ENCODE results near the gene MEGF6.

The MEGF6 gene

DNA sequence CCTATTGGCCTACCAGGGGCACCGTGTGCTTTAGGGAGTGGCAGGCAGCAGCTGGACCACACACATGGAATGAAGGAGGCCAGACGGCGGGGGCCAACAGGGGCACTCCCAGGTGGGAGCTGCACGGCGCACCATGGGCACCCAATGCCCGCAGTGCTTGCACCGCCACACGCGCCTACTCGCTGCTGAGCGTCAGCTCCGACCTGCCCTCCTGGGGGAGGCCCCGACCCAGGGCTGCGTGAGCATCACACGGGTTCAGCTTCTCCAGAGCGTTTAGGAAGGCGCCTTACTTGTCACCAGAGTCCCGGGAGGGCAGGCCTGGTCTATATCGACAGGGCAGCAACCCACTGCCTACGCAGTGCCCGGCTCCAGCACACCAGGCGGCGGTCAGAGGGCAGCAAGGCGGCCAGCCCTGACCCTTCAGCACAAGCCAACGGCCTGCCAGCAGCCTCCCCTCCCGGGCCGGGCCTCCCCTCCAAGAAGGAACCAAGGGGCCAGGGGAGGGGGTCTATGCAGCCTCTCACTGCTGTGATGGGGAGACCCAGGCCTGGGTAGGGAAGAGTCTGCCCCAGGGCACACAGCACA is 91.9 kb downstream of the MEGF6 start:
- WGBS, 2 experiments = 95 to 96% methylated on average over 27 of the region's 27 CpGs
- Histone ChIP-seq H3K36me3 (ENCODE audit: control insufficient read depth, insufficient read depth, low read length) (no peaks in the 10 kb centered on the region), H3K4me3 (ENCODE audit: insufficient read depth, low read depth, low read length) (no peak overlapping the region), H3K27me3 (ENCODE audit: control insufficient read depth, insufficient read depth, low read length, poor library complexity, severe bottlenecking) (no peaks in the 10 kb centered on the region), H3K4me1 (ENCODE audit: control insufficient read depth, insufficient read depth, low read length) (peaks cover 9% of the 10 kb centered on the region), H3K9me3 (ENCODE audit: control insufficient read depth, low read length) (no peaks in the 10 kb centered on the region), H3K27ac (ENCODE audit: insufficient read depth, low read depth, low read length, poor library complexity, severe bottlenecking) (no peak overlapping the region)

DNA sequence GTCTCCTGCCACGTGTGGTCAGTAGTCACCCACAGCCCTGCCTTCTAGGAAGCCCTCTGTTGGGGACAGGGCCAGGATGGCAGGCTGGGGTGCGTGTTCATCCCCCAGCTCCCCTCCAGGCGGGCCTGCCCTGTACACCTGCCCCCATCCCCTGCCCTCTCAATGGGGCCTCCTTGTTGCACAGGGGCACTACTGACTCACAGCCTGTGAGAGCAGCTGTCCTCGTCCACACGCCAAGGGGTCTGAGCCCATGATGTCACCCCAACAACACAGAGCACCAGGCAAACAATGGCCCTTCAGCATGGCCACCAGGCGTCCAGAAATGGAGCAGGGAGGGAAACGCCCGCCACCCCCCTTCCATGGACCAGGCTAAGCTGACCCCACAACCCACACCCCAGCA is 92.6 kb downstream of the MEGF6 start:
- no peak overlapping the region for H3K4me3 ChIP-seq (ENCODE audit: insufficient read depth, low read depth, low read length)
- H3K9me3 ChIP-seq (ENCODE audit: control insufficient read depth, low read length) = no peaks in the 10 kb centered on the region
- H3K36me3 ChIP-seq (ENCODE audit: control insufficient read depth, insufficient read depth, low read length) = no peaks in the 10 kb centered on the region
- no peaks in the 10 kb centered on the region for H3K27me3 ChIP-seq (ENCODE audit: control insufficient read depth, insufficient read depth, low read length, poor library complexity, severe bottlenecking)
- peaks cover 9% of the 10 kb centered on the region for H3K4me1 ChIP-seq (ENCODE audit: control insufficient read depth, insufficient read depth, low read length)
- H3K27ac ChIP-seq (ENCODE audit: insufficient read depth, low read depth, low read length, poor library complexity, severe bottlenecking) = no peak overlapping the region
- WGBS, 2 experiments = 90 to 94% methylated on average over 8 of the region's 8 CpGs

DNA sequence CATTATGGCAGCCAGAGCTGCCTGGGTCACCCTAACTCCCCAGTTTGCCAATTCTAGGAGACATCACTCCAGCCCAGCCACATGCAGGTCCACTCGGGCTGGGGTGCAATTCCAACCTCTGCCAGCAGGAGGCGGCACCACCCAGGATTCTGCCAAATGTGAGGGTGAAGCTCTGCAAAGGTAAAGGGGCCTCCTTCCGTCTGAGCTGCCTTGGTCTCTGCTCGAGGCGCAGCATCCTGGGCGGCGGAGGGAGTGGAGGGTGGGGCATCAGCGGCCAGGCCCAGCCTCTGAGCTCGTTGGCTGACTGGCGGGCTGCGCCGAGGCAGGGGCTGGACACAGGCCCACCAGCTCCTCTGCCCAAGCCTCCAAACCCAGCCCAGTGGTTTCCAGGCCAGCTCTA is 93.1 kb downstream of the MEGF6 start:
- H3K36me3 ChIP-seq (ENCODE audit: control insufficient read depth, insufficient read depth, low read length) = no peaks in the 10 kb centered on the region
- H3K9me3 ChIP-seq (ENCODE audit: control insufficient read depth, low read length) = no peaks in the 10 kb centered on the region
- no peaks in the 10 kb centered on the region for H3K27me3 ChIP-seq (ENCODE audit: control insufficient read depth, insufficient read depth, low read length, poor library complexity, severe bottlenecking)
- H3K4me1 ChIP-seq (ENCODE audit: control insufficient read depth, insufficient read depth, low read length) = peaks cover 8% of the 10 kb centered on the region
- no peak overlapping the region for H3K27ac ChIP-seq (ENCODE audit: insufficient read depth, low read depth, low read length, poor library complexity, severe bottlenecking)
- no peak overlapping the region for H3K4me3 ChIP-seq (ENCODE audit: insufficient read depth, low read depth, low read length)
- WGBS, 2 experiments = 89 to 91% methylated on average over 12 of the region's 12 CpGs

DNA sequence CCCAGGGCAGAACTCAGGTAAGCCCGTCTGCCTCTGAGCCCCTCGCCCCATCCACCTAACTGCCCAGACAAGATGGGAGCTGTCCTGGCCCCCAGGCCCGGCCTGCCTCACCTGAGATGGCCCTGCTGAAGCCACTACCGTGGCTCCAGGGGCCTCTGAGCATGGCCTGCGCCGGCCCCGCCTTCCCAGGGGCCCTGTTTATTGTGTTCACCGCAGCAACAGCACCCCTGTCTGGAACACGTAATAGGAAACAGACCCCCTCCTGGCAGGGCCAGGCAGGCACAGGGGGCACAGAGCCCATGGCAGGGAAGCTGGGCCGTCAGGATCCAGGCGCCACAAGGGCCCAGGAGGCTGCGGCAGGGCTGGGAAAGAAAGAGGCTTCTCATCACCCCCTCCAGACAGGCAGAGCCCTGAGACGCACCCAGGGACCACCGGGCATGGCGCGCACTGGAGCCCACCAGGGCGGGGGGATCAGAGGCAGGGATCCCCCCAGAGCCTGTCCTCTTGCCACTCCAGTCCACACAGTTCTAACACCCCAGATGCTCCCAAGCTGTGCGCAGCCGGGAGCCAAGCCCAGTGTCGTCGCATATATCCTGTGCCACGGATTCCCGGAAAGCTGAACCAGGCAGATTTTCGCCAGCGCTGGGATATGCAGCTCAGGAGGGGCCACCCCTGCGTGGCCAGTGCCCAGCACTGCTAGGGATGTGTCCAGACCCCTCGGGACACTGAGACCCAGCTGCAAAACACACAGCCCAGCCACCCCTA is 94.2 kb downstream of the MEGF6 start:
- Histone ChIP-seq H3K27ac (ENCODE audit: insufficient read depth, low read depth, low read length, poor library complexity, severe bottlenecking) (no peak overlapping the region), H3K4me3 (ENCODE audit: insufficient read depth, low read depth, low read length) (no peak overlapping the region), H3K9me3 (ENCODE audit: control insufficient read depth, low read length) (no peaks in the 10 kb centered on the region), H3K4me1 (ENCODE audit: control insufficient read depth, insufficient read depth, low read length) (no peaks in the 10 kb centered on the region), H3K27me3 (ENCODE audit: control insufficient read depth, insufficient read depth, low read length, poor library complexity, severe bottlenecking) (no peaks in the 10 kb centered on the region), H3K36me3 (ENCODE audit: control insufficient read depth, insufficient read depth, low read length) (no peaks in the 10 kb centered on the region)
- WGBS, 2 experiments = 91 to 93% methylated on average over 27 of the region's 27 CpGs

DNA sequence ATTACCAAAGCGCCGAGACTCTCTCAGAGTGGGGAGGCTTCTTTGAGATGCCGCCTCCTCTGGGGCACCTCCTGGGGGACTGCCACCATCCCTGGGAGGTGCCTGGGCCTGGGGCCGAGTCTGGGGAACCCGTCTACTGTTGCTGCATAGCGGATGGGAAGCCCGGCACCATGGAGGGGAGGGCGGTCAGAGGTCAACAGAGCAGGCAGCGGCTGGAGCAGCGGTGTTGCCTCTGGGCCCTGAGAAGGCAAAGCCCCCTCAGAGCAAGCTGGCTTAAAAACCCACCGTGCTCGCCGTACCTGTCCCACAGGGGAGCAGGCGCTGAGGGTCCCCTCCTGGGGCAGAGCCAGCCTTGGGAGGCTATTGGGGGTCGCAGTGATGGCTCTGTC is 94.8 kb downstream of the MEGF6 start:
- Histone ChIP-seq H3K4me3 (ENCODE audit: insufficient read depth, low read depth, low read length) (no peak overlapping the region), H3K27me3 (ENCODE audit: control insufficient read depth, insufficient read depth, low read length, poor library complexity, severe bottlenecking) (no peaks in the 10 kb centered on the region), H3K36me3 (ENCODE audit: control insufficient read depth, insufficient read depth, low read length) (no peaks in the 10 kb centered on the region), H3K9me3 (ENCODE audit: control insufficient read depth, low read length) (no peaks in the 10 kb centered on the region), H3K27ac (ENCODE audit: insufficient read depth, low read depth, low read length, poor library complexity, severe bottlenecking) (no peak overlapping the region), H3K4me1 (ENCODE audit: control insufficient read depth, insufficient read depth, low read length) (no peaks in the 10 kb centered on the region)
- 90 to 91% methylated on average over 15 of the region's 15 CpGs for WGBS, 2 experiments

DNA sequence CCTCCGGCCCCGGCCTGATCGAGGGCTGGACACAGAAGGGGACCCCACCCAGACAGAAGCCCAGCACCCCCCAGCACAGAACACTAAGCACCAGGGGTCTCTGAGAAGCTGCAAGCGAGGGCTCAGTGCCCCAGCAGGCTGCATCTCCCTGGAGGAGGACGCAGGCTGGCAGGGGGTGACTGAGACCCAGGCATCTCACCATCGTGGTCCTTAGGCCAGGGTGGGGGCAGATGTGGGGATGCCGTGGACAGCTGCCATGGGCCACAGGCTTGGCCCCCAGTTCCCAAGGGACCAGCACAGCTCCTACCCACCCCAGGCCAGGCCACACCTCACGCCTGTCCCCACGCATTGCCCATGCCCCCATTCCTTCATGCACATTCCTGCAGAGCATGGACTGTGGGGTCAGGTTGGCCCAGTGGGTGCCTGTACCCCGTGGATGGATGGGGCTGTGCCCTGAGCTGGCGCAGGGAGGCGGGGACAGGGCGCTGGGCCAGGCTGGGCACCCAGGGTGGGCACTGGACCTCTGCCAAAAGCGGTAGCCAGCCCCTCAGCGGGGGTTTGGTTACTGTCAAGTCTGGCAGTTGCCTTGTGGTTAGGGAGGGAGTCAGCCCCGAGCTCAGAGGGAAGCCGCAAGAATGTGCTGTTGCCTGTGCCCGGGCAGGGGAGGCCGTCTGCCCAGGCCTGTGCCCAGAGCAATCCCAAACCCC is 95.4 kb downstream of the MEGF6 start:
- Histone ChIP-seq H3K36me3 (ENCODE audit: control insufficient read depth, insufficient read depth, low read length) (no peaks in the 10 kb centered on the region), H3K27ac (ENCODE audit: insufficient read depth, low read depth, low read length, poor library complexity, severe bottlenecking) (no peak overlapping the region), H3K27me3 (ENCODE audit: control insufficient read depth, insufficient read depth, low read length, poor library complexity, severe bottlenecking) (no peaks in the 10 kb centered on the region), H3K4me1 (ENCODE audit: control insufficient read depth, insufficient read depth, low read length) (no peaks in the 10 kb centered on the region), H3K4me3 (ENCODE audit: insufficient read depth, low read depth, low read length) (no peak overlapping the region), H3K9me3 (ENCODE audit: control insufficient read depth, low read length) (no peaks in the 10 kb centered on the region)
- 92% methylated on average over 19 of the region's 19 CpGs for WGBS, 2 experiments

DNA sequence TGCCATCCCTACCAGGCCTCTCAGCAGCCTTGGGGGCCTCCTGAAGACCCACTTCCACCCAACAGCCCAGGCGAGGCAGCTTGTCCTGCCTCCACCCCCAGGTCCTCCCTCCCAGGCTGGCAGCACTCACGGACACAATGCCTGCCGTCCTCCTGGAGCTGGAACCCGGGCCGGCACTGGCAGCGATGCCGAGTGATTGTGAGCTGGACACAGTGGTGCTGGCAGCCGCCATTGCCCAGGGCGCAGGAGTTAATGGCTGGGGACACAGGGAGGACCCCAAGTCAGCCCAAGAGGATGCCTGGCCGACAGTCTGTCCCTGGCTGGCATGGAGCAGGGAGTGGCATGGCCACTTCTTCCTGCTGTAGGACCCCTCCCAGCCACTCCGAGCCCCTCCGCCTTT is 96.0 kb downstream of the MEGF6 start:
- no peaks in the 10 kb centered on the region for H3K9me3 ChIP-seq (ENCODE audit: control insufficient read depth, low read length)
- H3K4me1 ChIP-seq (ENCODE audit: control insufficient read depth, insufficient read depth, low read length) = no peaks in the 10 kb centered on the region
- WGBS, 2 experiments = 93 to 96% methylated on average over 12 of the region's 12 CpGs
- no peaks in the 10 kb centered on the region for H3K36me3 ChIP-seq (ENCODE audit: control insufficient read depth, insufficient read depth, low read length)
- no peak overlapping the region for H3K4me3 ChIP-seq (ENCODE audit: insufficient read depth, low read depth, low read length)
- H3K27me3 ChIP-seq (ENCODE audit: control insufficient read depth, insufficient read depth, low read length, poor library complexity, severe bottlenecking) = no peaks in the 10 kb centered on the region
- no peak overlapping the region for H3K27ac ChIP-seq (ENCODE audit: insufficient read depth, low read depth, low read length, poor library complexity, severe bottlenecking)

DNA sequence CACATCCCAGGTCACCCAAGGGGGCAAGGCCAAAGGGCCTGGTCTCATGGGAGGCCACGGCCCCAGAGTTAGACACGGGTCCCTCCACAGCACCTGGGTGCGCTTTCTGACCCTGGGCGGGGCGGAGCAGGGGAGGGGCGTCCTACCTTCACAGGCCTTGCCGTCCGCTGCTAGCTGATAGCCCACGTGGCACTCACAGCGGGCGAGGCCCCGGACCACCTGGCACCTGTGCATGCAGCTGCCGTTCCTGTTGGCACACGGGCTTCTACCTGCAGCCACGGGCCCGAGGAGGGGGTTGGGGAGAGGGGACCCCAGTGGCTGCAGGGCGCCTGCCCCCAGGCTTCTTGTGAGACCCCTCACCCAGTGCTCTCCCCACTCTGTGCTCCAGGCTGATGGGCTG is 96.9 kb downstream of the MEGF6 start:
- Histone ChIP-seq H3K27ac (ENCODE audit: insufficient read depth, low read depth, low read length, poor library complexity, severe bottlenecking) (no peak overlapping the region), H3K36me3 (ENCODE audit: control insufficient read depth, insufficient read depth, low read length) (no peaks in the 10 kb centered on the region)
- WGBS, 2 experiments = 94 to 95% methylated on average over 17 of the region's 17 CpGs

DNA sequence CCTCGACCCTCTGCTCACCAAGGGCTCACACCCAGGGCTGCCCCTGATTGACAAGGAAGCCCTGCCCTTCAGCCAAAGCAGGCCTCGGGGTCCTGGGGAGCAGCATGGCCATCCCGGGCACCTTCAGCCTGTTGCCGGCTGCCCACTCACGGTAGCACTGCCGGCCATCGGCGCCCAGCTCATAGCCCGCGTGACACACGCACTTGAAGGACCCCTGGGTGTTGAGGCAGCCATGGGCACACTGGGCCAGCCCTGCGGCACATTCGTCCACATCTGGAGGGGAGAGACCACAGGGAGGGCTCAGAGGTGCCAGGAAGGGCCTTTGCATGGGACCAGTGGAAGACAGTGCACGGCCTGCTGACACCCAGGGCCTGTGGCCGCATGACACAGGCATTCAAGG is 99.5 kb downstream of the MEGF6 start:
- H3K27me3 ChIP-seq (ENCODE audit: control insufficient read depth, insufficient read depth, low read length, poor library complexity, severe bottlenecking) = no peaks in the 10 kb centered on the region
- H3K36me3 ChIP-seq (ENCODE audit: control insufficient read depth, insufficient read depth, low read length) = no peaks in the 10 kb centered on the region

More for the DNA sequence above, 96.9 kb downstream of the MEGF6 start:
- H3K4me3 ChIP-seq (ENCODE audit: insufficient read depth, low read depth, low read length) = no peak overlapping the region
- no peaks in the 10 kb centered on the region for H3K4me1 ChIP-seq (ENCODE audit: control insufficient read depth, insufficient read depth, low read length)
- H3K9me3 ChIP-seq (ENCODE audit: control insufficient read depth, low read length) = no peaks in the 10 kb centered on the region
- no peaks in the 10 kb centered on the region for H3K27me3 ChIP-seq (ENCODE audit: control insufficient read depth, insufficient read depth, low read length, poor library complexity, severe bottlenecking)

DNA sequence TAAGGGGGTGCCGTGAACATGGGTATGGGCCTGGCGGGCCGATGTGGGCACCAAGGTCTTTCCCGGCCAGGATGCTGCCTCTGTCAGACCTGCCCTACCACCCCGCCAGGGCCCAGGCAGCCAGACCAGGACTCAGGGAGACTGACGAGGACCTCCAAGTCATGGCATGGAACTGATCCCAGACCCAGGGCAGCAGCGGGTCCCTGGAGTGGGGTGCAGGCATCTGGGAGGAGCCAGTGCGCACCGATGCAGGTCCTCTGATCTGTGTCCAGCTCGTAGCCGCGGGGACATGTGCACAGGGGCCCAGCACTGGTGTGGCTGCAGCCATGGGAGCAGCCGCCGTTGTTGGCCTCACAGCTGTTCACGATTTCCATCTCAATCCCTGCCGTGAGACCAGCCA is 100.0 kb downstream of the MEGF6 start:
- no peaks in the 10 kb centered on the region for H3K36me3 ChIP-seq (ENCODE audit: control insufficient read depth, insufficient read depth, low read length)
- no peak overlapping the region for H3K27ac ChIP-seq (ENCODE audit: insufficient read depth, low read depth, low read length, poor library complexity, severe bottlenecking)
- H3K4me3 ChIP-seq (ENCODE audit: insufficient read depth, low read depth, low read length) = no peak overlapping the region
- H3K9me3 ChIP-seq (ENCODE audit: control insufficient read depth, low read length) = no peaks in the 10 kb centered on the region
- no peaks in the 10 kb centered on the region for H3K27me3 ChIP-seq (ENCODE audit: control insufficient read depth, insufficient read depth, low read length, poor library complexity, severe bottlenecking)
- WGBS, 2 experiments = 93 to 95% methylated on average over 16 of the region's 16 CpGs
- no peaks in the 10 kb centered on the region for H3K4me1 ChIP-seq (ENCODE audit: control insufficient read depth, insufficient read depth, low read length)

More for the DNA sequence above, 99.5 kb downstream of the MEGF6 start:
- no peak overlapping the region for H3K27ac ChIP-seq (ENCODE audit: insufficient read depth, low read depth, low read length, poor library complexity, severe bottlenecking)
- no peak overlapping the region for H3K4me3 ChIP-seq (ENCODE audit: insufficient read depth, low read depth, low read length)
- H3K4me1 ChIP-seq (ENCODE audit: control insufficient read depth, insufficient read depth, low read length) = no peaks in the 10 kb centered on the region
- WGBS, 2 experiments = 96 to 97% methylated on average over 15 of the region's 15 CpGs
- no peaks in the 10 kb centered on the region for H3K9me3 ChIP-seq (ENCODE audit: control insufficient read depth, low read length)

Data from ectodermal cell (in vitro differentiated cells).